Islet of Langerhans (tissue), 1 donor: Measurements from ENCODE around the gene C6orf132.
"Not testable (repeated sequence)": the region's sequence is repeated elsewhere in the genome, so short reads cannot be mapped to it uniquely, and the experiment has no call there.

Experiments
- FAIRE-seq: peaks from one replicate; lab custom pipeline; 2011; peaks lifted over from hg19 to GRCh38; lab: Jason Lieb, UNC

The C6orf132 gene

GRCh38 chr6:42142118-42142835 is at the start of gene C6orf132:
Gene C6orf132 (minus strand): TSS chr6:42142620. CDS start chr6:42142444, 176 bp downstream.
- FAIRE-seq = no peak

DNA sequence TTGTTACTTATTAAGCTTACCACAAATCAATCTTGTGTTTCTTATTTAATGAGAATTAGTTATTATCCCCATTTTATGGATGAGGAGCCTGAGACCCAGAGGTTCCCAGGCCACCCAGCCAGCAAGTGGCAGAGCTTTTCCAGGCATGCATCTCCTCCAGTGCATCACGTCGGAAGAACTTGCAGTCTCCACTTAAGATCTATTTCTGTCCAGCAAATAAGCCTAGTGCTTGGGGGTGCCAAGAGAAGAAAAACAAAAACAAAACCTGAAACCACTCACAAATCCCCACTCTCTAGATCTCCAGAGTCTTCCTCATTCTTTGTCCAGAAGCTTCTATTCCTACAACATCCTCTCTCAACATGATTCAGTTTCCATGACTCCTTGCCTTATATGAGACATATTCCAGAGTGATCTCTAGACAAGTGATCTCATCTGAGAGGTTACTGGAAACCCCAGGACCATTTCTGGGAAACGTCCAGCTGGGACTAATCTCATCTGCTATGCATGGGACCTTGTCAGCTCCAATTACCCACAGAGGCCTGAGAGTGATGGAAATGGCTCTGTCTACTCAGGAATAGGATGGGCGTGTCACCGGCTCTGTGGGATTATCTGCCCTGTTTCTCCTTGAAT is 48.2 kb upstream of the C6orf132 start:
- no peak for FAIRE-seq

GRCh38 chr6:42188406-42188805 is 46.0 kb upstream of the C6orf132 start:
- no peak for FAIRE-seq

- no peak for FAIRE-seq
These were observed 43.2 kb upstream of the C6orf132 start for GRCh38 chr6:42185597-42185996.

DNA sequence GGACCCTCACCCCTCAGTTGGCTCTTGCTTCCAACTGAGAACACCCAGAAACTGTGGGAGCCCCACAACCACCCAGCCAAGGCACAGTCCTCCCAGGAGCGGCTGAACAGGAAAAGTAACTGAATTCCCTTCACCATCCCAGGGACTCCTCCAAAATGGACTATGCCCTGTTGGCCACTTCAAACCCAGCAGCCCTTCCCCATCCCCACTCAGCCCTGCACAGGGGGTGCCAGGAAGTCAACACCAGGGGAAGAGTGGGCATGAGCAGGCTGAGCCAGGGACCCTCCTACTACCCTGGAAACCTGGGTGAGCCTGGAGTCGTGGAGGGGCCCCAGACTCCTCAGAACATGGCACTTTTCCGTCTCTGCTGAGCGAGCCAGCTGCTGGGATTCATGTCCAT is 42.1 kb upstream of the C6orf132 start:
- FAIRE-seq = no peak

DNA sequence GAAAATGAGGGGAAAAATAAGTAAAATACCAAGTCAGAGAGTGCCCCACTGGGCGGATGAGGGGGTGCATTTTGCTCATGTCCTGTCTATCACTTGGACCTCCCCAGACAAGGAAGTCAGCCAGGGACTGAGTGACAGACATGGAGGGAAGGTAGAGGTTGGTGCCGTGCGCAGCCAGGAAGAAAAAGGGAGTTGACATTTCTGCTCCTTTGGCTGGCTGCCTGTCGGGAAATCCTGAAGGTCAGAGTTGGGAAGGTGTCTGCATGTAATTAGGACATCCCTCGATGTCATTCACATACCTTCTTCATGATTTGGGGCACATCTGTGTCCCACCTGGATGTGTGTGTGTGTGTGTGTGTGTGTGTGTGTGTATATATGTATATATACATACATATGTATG is 39.7 kb upstream of the C6orf132 start:
- FAIRE-seq = no peak

GRCh38 chr6:42179945-42180313 is 37.5 kb upstream of the C6orf132 start:
- no peak for FAIRE-seq

DNA sequence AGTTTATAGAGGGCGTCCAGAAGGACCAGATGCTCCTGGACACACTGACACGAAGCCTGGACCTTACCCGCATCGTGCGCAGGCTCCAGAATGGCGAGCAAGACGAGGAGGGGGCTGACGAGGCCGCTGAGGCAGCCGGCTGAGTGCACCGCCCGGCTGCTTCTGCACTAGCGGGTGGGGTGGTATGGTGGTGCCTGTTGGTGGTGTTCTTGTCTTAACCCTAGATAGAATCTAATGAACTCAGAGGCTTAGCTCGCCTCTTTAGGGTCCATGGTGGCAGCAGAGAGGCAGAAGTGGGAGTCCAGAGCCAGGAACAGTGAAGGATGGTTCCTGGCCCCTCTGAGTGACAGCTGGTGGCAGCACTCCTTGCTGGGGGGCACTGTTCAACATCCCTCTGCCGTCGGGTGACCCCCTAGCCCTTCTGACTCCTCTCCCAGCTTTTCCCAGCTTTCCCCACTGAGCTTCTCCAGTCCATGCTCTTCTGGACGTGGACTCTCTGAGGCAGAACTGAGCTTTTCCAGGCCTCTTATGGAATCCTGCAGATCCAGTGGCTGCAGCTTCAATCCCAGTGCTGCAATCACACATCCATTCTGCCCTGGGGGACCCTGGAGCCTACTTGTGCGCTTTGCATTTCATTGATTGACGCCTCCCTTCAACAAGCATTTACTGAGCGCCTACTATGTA is 37.0 kb upstream of the C6orf132 start:
- FAIRE-seq = no peak

DNA sequence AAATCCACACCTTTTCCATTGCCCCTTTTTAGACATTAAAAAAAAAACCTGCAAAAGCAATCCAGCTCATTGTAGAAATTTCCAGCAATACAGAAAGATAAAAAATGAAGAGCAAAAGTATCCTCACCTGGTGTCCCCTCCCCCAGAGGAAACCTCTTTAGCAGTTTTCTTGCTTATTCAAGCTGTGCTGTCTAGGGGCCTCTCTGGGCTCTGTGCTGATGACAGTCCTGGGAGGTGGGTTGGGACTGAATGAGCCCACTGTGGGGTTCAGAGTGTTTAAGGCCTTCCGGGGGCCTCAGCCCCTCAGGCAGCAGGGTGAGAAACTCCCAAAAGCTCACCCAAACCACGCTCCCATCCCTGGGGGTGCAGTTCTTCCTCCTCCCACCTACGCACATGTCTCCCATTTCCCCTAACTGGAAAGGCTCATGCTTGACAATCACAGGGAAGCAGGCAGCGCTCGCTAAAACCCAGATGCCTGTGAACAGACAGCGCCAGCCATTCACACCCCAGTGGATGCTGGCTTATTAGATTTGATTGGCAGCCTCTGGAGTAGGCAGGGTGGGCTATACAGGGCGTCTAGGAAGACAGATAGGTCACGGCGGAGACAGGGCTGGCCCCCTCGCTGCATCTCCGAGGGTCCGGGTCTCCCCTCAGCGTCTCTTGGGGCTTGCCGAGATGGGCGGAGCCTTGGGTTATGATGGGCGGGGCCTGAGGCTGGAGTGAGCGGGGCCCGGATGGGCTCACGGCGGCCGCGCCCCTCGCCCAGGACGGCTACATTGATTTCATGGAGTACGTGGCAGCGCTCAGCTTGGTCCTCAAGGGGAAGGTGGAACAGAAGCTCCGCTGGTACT is 35.3 kb upstream of the C6orf132 start:
- FAIRE-seq = no peak

GRCh38 chr6:42176981-42177380 is 34.6 kb upstream of the C6orf132 start:
- no peak for FAIRE-seq

GRCh38 chr6:42175860-42176259 is 33.4 kb upstream of the C6orf132 start:
- FAIRE-seq = no peak

GRCh38 chr6:42173101-42173500 is 30.7 kb upstream of the C6orf132 start, which contains the start of gene GUCA1A:
Gene GUCA1A (plus strand): TSS chr6:42173364. CDS start chr6:42173614, 250 bp downstream.
- no peak for FAIRE-seq

DNA sequence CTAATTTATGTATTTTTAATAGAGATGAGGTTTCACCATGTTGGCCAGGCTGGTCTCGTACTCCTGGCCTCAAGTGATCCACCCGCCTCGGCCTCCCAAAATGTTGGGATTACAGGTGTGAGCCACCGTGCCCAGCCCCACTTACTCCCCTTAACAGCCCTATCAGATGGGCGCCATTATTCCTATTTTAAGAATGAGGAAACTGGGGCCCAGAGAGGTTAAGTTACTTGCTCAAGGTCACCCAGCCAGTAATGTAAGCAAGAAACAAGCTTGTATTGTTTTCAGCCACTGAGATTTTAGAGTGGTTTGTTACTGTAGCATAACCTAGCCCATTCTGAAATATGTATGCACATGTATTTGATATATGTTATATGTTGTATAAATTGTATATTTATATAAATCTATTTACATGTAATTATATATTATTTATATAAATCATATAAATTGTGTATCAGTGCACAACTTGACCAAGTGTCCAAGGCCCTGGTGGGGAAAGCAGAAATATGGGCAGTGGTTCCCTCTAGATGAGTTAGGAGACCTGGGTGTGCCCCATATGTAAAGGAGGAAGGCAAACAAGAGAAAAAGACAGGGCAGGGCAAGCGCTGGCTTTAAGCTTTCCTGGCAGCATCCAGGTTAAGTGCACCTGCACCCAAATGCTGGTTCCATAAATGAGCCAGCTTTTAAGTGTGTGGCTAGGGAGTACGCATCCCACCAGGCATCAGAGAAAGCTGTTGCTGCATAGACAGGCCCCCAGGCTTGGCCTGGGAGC is 29.6 kb upstream of the C6orf132 start:
- FAIRE-seq = no peak

GRCh38 chr6:42169780-42170179 is 27.4 kb upstream of the C6orf132 start:
- not testable (repeated sequence) for FAIRE-seq

DNA sequence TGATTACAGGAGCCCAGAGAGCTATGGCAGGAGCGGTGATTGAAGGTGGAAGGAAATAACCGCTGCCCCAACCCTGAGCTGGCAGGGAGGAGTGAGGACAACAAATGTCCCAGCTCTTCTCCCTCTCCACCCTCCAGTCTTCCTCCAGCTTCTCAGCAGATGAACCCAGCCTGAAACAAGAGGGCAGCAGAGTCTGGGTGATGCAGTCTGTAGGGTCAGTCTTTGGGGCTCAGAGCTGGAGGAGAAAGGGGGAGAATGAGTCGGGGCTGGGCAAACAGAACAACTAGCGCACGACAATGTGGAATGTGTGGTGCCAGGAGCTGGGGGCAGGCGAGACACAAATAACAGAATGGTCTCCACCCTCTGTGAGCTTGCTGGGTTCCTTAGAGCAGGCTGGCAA is 26.2 kb upstream of the C6orf132 start:
- no peak for FAIRE-seq

DNA sequence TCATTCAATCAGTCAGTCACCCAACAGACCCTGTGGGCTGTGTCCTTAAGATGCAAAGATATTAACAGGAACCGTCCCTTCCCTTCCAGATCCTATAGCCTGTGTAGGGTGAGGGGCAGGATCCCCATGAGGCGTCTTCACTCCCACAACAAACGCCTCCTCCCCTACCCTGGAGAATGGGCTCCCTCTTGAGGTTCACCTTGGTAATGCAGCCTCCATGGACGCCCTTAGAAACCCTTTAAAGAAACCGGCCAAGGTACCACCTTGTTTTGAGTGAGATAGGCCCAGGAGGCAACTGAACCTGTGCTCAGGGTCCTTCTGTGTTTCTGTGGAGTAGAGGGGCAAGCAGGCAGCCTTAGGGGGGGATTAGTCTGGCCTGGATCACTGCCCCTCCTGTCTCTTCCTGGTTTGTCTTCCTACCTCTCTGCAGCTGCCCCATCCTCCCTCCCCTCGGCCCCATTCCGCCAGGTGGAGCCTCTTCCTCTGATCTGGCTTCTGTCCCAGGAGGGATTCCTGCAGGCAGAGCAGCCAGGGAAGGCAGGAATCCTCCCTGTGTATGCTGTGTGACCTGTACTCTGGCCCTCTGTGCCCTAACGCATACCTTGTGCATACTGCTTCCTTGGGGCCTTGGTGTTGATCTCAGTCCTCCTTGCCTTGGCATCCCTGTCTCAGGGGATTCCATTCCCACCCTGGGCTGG is 24.2 kb upstream of the C6orf132 start:
- FAIRE-seq = no peak

- no peak for FAIRE-seq
These were observed 22.6 kb upstream of the C6orf132 start for GRCh38 chr6:42165016-42165415.

DNA sequence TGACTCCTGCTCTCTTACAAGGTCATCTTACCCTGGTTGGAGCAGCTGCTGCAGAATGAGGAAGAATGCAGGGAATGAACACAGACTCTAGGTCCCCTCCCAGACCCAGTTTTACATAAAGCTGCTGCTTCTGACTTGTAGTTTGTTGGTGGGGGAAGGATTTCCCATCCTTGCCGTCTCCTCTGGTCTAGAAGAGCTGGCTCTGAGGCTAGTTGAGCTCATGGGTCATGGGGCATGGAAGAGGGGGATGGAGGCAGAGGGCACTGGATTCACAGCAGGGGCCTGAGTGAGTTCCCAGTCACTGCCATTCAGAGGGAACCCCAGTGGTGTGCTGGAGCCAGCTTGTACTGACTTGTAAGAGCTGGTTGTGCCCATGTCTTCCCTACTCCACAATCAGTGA is 21.6 kb upstream of the C6orf132 start:
- no peak for FAIRE-seq

DNA sequence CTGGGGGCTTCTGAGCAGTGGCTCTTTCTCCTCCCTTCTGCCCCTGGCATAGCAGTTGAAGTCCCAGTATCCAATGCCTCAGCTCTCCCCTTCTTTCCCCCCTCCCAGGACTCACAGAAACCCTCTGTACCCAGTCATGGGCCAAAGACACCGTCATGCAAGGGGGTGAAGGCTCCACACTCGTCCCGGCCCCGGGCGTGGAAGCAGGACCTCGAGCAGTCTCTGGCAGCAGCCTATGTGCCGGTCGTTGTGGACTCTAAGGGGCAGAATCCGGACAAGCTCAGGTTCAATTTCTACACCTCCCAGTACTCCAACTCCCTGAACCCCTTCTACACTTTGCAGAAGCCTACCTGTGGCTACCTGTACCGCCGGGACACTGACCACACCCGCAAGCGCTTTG is 20.4 kb upstream of the C6orf132 start:
- FAIRE-seq = no peak

DNA sequence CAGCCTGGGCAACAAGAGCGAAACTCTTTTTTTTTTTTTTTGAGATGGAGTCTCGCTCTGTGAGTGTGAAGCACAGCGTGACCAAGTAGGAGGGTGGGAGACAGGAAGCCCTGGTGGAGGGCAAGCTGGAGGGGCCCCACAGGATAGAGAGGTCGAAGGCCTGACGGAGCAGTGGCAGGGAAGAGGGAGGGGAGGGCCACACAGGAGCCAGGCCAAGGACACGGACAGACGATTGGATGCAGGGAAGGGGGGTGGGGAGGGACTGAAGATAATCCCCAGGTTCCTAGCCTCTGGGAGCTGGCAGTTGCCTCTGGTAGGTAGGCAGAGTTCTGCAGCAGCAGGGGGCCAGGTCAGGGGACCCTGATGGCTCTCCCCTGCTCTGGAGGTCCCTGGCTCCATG is 20.0 kb upstream of the C6orf132 start:
- FAIRE-seq = no peak

DNA sequence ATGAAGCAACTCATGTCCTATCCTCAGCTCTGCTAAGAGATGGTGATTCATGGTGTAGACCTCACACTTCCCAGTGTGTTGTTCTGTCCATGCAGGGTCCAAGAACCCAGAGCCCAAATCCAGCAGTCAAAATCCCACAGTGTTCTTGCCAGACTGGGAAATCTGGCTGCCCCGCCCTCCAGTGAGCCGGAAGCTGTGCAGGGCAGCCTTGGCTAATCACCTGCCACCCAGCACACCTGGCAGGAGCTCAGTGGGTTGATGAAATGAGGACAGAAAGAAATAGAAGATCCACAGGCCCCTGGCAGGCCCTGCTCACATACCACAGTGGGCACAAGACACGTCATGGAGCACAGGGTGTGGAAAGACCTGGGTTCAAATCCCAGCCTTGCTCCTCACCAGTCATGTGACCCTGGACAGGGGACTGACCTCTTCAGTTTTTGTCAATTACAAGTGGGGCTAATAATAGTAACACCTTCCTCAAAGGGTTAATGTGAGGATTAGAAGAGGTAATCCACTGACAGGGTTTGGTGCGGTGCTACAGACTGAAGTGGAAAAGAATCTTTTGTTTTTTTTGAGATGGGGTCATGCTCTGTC is 17.1 kb upstream of the C6orf132 start:
- no peak for FAIRE-seq
